HEK293 (cell line): Measurements from ENCODE around the gene ADAM19.

Experiments used
- KLF7 ChIP-seq: fragments of 450-650 bp; formaldehyde crosslinking; IDR thresholded peaks from 2 replicates; pipeline ENCODE4 v1.5.1; 2016; ENCODE audit warnings: missing biosample characterization, missing genetic modification characterization, borderline replicate concordance
- REPIN1 ChIP-seq: fragments of 450-650 bp; formaldehyde crosslinking; IDR thresholded peaks from 2 replicates; pipeline ENCODE4 v1.5.1; 2017; ENCODE audit warnings: missing biosample characterization, missing genetic modification characterization, low read depth
- TCF7L2 ChIP-seq: IDR thresholded peaks from 2 replicates; pipeline ENCODE4 v1.6.1; 2011; ENCODE audit warnings: low read depth, mild to moderate bottlenecking, inconsistent platforms, low read length, moderate library complexity, borderline replicate concordance
- YY1 ChIP-seq: fragments of 450-650 bp; formaldehyde crosslinking; IDR thresholded peaks from 2 replicates; pipeline ENCODE4 v1.5.1; 2018; ENCODE audit warnings: missing biosample characterization, missing genetic modification characterization
- ZBTB1 ChIP-seq: fragments of 450-650 bp; formaldehyde crosslinking; IDR thresholded peaks from 2 replicates; pipeline ENCODE4 v1.5.1; 2016; ENCODE audit warnings: missing biosample characterization, missing genetic modification characterization
- ZNF24 ChIP-seq: fragments of 450-650 bp; formaldehyde crosslinking; IDR thresholded peaks from 2 replicates; pipeline ENCODE4 v1.5.1; 2016; ENCODE audit warnings: missing biosample characterization, missing genetic modification characterization
- ZNF335 ChIP-seq: fragments of 450-650 bp; formaldehyde crosslinking; conservative IDR thresholded peaks from 2 replicates; pipeline ENCODE4 v1.5.1; 2016; ENCODE audit warnings: missing biosample characterization, missing genetic modification characterization
- ZNF48 ChIP-seq: fragments of 450-650 bp; formaldehyde crosslinking; IDR thresholded peaks from 2 replicates; pipeline ENCODE4 v1.5.1; 2016; ENCODE audit warnings: missing biosample characterization, missing genetic modification characterization
- ZNF501 ChIP-seq: fragments of 450-650 bp; formaldehyde crosslinking; IDR thresholded peaks from 2 replicates; pipeline ENCODE4 v1.5.1; 2016; ENCODE audit warnings: missing biosample characterization, missing genetic modification characterization
- ZNF544 ChIP-seq: fragments of 450-650 bp; formaldehyde crosslinking; IDR thresholded peaks from 2 replicates; pipeline ENCODE4 v1.5.0; 2017; ENCODE audit warnings: missing biosample characterization, missing genetic modification characterization
- ZNF658 ChIP-seq: fragments of 450-650 bp; formaldehyde crosslinking; IDR thresholded peaks from 2 replicates; pipeline ENCODE4; 2016; ENCODE audit warnings: missing biosample characterization, missing genetic modification characterization
- TF ChIP-seq, protein P1 (sequence below): fragments of 450-650 bp; formaldehyde crosslinking; IDR thresholded peaks from 2 replicates; pipeline ENCODE4 v1.5.1; 2016; ENCODE audit warnings: missing biosample characterization, missing genetic modification characterization
- TF ChIP-seq, protein P2 (sequence below): fragments of 450-650 bp; IDR thresholded peaks from 2 replicates; pipeline ENCODE4 v1.5.1; 2018; ENCODE audit warnings: missing biosample characterization, mild to moderate bottlenecking, missing genetic modification characterization

DNA sequence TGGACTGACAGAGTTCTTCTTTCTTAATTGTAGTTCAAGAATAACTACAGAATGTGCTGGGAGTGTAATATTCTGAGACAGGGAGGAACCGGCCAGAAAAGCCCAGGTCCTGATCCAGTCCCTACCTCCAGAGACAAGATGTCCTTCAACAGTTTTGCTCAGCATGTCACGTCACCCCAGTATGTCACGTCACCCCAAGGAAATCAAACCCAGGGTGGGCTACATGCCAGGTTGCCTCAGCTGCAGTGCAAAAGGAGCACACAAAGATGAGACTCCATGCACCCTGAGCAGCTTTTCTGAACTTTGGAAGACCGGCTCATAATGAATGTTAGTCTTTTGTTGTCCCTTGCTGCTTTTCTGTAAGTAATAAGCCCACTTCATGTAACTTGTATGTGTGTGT lies 141.5 kb downstream of the ADAM19 start:
- TF ChIP-seq, protein P1, sequence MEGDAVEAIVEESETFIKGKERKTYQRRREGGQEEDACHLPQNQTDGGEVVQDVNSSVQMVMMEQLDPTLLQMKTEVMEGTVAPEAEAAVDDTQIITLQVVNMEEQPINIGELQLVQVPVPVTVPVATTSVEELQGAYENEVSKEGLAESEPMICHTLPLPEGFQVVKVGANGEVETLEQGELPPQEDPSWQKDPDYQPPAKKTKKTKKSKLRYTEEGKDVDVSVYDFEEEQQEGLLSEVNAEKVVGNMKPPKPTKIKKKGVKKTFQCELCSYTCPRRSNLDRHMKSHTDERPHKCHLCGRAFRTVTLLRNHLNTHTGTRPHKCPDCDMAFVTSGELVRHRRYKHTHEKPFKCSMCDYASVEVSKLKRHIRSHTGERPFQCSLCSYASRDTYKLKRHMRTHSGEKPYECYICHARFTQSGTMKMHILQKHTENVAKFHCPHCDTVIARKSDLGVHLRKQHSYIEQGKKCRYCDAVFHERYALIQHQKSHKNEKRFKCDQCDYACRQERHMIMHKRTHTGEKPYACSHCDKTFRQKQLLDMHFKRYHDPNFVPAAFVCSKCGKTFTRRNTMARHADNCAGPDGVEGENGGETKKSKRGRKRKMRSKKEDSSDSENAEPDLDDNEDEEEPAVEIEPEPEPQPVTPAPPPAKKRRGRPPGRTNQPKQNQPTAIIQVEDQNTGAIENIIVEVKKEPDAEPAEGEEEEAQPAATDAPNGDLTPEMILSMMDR (tag by site-specific recombination) = no peak
- no peak for TF ChIP-seq ZNF658 (tag by site-specific recombination)
- TF ChIP-seq ZBTB1 = no peak
- TF ChIP-seq ZNF544 (tag by site-specific recombination) = no peak
- no peak for TF ChIP-seq YY1 (tag by site-specific recombination)
- no peak for TF ChIP-seq ZNF501 (tag by site-specific recombination)
- TF ChIP-seq ZNF24 (tag by site-specific recombination) = no peak
- TF ChIP-seq ZNF335 = no peak
- TF ChIP-seq TCF7L2 = no peak
- no peak for TF ChIP-seq KLF7 (tag by site-specific recombination)
- TF ChIP-seq, protein P2, sequence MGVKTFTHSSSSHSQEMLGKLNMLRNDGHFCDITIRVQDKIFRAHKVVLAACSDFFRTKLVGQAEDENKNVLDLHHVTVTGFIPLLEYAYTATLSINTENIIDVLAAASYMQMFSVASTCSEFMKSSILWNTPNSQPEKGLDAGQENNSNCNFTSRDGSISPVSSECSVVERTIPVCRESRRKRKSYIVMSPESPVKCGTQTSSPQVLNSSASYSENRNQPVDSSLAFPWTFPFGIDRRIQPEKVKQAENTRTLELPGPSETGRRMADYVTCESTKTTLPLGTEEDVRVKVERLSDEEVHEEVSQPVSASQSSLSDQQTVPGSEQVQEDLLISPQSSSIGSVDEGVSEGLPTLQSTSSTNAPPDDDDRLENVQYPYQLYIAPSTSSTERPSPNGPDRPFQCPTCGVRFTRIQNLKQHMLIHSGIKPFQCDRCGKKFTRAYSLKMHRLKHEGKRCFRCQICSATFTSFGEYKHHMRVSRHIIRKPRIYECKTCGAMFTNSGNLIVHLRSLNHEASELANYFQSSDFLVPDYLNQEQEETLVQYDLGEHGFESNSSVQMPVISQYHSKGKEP (tag by site-specific recombination) = no peak
- no peak for TF ChIP-seq ZNF48 (tag by site-specific recombination)
- TF ChIP-seq REPIN1 (tag by site-specific recombination) = no peak
